ENCODE data around the gene RASL10B. TPM values are rescaled to one million over a fixed set of nuclear protein-coding genes. Genes with fewer than 3 reads are reported as not detected.

Gene RASL10B
- total RNA-seq, 1 experiment from 2014 or later: 17.4 TPM

- ChIA-PET CTCF (interaction anchor here (0.7 to 2.4 kb wide), 6 partner anchors 10 to 39 kb away, joined by 3 to 10 read pairs (median 4); partner anchors contain the start of genes RASL10B and TAF15), POLR2A (interaction anchor here (0.9 kb wide), 1 partner anchor 39 kb away, joined by 3 read pairs; the partner anchor contains the start of gene TAF15)
- 0 out of 2 replicates have a peak, but pooled peaks cover 3% of the 10 kb centered on the region for H3K9me3 Mint-ChIP-seq
- H3K27ac Mint-ChIP-seq: no peak overlapping the region
- peaks cover 2% of the 10 kb centered on the region; the same call in 1 of the 2 replicates for H3K27me3 Mint-ChIP-seq (ENCODE audit: low read depth)
- ATAC-seq: no peak
- H3K4me3 Mint-ChIP-seq: no peak overlapping the region
- TF ChIP-seq, protein P1, sequence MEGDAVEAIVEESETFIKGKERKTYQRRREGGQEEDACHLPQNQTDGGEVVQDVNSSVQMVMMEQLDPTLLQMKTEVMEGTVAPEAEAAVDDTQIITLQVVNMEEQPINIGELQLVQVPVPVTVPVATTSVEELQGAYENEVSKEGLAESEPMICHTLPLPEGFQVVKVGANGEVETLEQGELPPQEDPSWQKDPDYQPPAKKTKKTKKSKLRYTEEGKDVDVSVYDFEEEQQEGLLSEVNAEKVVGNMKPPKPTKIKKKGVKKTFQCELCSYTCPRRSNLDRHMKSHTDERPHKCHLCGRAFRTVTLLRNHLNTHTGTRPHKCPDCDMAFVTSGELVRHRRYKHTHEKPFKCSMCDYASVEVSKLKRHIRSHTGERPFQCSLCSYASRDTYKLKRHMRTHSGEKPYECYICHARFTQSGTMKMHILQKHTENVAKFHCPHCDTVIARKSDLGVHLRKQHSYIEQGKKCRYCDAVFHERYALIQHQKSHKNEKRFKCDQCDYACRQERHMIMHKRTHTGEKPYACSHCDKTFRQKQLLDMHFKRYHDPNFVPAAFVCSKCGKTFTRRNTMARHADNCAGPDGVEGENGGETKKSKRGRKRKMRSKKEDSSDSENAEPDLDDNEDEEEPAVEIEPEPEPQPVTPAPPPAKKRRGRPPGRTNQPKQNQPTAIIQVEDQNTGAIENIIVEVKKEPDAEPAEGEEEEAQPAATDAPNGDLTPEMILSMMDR (IDR thresholded peaks at IDR 0.05): peak; percentile 54
- no peak for TF ChIP-seq ZNF317 (CRISPR knock-in tag; IDR thresholded peaks at IDR 0.05; ENCODE audit: borderline replicate concordance, low read depth)
- no peak for TF ChIP-seq TEAD4 (CRISPR knock-in tag; IDR thresholded peaks at IDR 0.05)
- no peak for DNase-seq (ENCODE audit: low spot score)
- H3K36me3 Mint-ChIP-seq: no peaks in the 10 kb centered on the region
- H3K4me1 Mint-ChIP-seq: peaks cover 40% of the 10 kb centered on the region
These were observed 38.6 kb downstream of the RASL10B start for GRCh38 chr17:35769895-35770486.

DNA sequence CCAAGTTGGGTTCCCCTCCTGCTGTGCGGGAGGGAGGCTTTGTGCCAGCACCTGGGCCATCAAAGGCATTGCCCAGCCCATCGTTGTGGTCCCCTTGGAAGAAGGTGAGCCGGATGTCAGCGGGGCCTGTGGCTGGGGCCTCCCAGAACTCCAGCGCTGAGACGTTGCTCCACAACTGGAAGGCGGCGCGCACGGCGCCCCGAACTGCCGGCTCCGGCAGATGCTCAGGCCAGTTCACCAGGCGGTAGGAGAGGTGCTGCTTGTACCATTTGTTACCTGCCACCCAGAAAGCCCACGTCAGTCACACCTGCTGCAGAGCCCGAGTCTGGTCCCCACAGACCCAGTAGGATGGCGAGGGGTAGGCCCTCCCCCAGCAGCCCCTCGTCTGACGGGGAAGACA is 41.7 kb downstream of the RASL10B start:
- Mint-ChIP-seq H3K9me3 (0 out of 2 replicates have a peak, but pooled peaks cover 3% of the 10 kb centered on the region), H3K27me3 (ENCODE audit: low read depth) (no peaks in the 10 kb centered on the region), H3K4me1 (peaks cover 33% of the 10 kb centered on the region), H3K27ac (no peak overlapping the region), H3K4me3 (no peak overlapping the region), H3K36me3 (no peaks in the 10 kb centered on the region)
- no peak for TF ChIP-seq MYBL2 (CRISPR knock-in tag; IDR thresholded peaks at IDR 0.05)
- TF ChIP-seq, protein P2, sequence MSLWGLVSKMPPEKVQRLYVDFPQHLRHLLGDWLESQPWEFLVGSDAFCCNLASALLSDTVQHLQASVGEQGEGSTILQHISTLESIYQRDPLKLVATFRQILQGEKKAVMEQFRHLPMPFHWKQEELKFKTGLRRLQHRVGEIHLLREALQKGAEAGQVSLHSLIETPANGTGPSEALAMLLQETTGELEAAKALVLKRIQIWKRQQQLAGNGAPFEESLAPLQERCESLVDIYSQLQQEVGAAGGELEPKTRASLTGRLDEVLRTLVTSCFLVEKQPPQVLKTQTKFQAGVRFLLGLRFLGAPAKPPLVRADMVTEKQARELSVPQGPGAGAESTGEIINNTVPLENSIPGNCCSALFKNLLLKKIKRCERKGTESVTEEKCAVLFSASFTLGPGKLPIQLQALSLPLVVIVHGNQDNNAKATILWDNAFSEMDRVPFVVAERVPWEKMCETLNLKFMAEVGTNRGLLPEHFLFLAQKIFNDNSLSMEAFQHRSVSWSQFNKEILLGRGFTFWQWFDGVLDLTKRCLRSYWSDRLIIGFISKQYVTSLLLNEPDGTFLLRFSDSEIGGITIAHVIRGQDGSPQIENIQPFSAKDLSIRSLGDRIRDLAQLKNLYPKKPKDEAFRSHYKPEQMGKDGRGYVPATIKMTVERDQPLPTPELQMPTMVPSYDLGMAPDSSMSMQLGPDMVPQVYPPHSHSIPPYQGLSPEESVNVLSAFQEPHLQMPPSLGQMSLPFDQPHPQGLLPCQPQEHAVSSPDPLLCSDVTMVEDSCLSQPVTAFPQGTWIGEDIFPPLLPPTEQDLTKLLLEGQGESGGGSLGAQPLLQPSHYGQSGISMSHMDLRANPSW (CRISPR knock-in tag; conservative IDR thresholded peaks at IDR 0.05; ENCODE audit: low read depth): no peak
- TF ChIP-seq KAT7 (CRISPR knock-in tag; IDR thresholded peaks at IDR 0.05; ENCODE audit: borderline replicate concordance): no peak
- no peak for TF ChIP-seq FOXK1 (CRISPR knock-in tag; IDR thresholded peaks at IDR 0.05)
- TF ChIP-seq E2F1 (CRISPR knock-in tag; IDR thresholded peaks at IDR 0.05): no peak
- TF ChIP-seq MXD4 (CRISPR knock-in tag; IDR thresholded peaks at IDR 0.05; ENCODE audit: borderline replicate concordance): no peak
- POLR2A ChIA-PET: no interaction called here
- ATAC-seq (no peak), DNase-seq (ENCODE audit: low spot score) (no peak)
- CTCF ChIA-PET: interaction anchor here (4.0 to 4.3 kb wide), 2 partner anchors 8 to 36 kb away, joined by 17 to 60 read pairs; partner anchors contain the start of gene TAF15

DNA sequence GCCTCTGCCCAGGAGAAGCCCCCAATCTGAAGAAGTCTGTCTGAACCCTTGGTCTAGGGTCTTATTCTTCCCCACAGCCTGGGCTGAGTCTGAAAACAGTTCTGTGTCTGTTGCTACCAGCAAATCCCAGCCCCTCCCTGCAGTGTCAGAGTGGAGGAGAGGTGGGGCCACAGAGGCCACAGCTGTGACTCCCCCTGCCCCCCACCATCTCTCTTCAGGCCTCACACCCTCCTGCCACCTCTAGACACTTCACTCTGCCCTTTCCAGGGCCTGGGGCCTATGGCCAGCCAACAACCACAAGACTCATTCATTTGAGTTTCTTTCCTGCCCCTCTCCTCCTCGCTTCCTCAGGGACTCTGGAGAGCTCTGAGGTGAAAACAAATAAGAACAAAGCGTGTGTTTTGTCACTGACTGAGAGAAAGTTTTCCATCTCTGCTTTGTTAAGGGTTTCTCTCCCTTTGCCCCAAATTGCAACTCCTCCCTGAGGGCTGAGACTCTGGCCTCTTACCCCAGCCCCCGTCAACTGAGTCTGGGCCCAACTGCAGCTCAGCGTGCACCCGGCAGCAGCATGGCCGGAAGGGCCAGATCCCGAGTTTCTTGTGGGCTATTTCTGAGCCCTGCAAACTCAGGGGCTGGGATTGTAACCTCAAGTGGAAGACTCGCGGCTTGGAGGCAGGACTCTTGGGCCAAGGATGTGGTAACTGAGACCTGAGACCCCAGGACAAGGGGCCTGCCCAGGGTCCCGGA is 42.4 kb downstream of the RASL10B start:
- Mint-ChIP-seq H3K27ac (no peak overlapping the region), H3K4me1 (peaks cover 33% of the 10 kb centered on the region), H3K36me3 (no peaks in the 10 kb centered on the region), H3K27me3 (ENCODE audit: low read depth) (no peaks in the 10 kb centered on the region), H3K4me3 (no peak overlapping the region), H3K9me3 (0 out of 2 replicates have a peak, but pooled peaks cover 3% of the 10 kb centered on the region)
- ATAC-seq (peak; percentile 25), DNase-seq (ENCODE audit: low spot score) (no peak)
- CTCF ChIA-PET: interaction anchor here (1.2 to 4.3 kb wide), 4 partner anchors 9 to 75 kb away, joined by 3 to 60 read pairs (median 12); partner anchors contain the start of gene TAF15
- TF ChIP-seq HMGA2 (CRISPR knock-in tag; IDR thresholded peaks at IDR 0.05): no peak
- TF ChIP-seq TP53 (CRISPR knock-in tag; IDR thresholded peaks at IDR 0.05): no peak
- TF ChIP-seq, protein P1 (IDR thresholded peaks at IDR 0.05): no peak
- no peak for TF ChIP-seq ZNF396 (CRISPR knock-in tag; IDR thresholded peaks at IDR 0.05; ENCODE audit: borderline replicate concordance)
- TF ChIP-seq, protein P3, sequence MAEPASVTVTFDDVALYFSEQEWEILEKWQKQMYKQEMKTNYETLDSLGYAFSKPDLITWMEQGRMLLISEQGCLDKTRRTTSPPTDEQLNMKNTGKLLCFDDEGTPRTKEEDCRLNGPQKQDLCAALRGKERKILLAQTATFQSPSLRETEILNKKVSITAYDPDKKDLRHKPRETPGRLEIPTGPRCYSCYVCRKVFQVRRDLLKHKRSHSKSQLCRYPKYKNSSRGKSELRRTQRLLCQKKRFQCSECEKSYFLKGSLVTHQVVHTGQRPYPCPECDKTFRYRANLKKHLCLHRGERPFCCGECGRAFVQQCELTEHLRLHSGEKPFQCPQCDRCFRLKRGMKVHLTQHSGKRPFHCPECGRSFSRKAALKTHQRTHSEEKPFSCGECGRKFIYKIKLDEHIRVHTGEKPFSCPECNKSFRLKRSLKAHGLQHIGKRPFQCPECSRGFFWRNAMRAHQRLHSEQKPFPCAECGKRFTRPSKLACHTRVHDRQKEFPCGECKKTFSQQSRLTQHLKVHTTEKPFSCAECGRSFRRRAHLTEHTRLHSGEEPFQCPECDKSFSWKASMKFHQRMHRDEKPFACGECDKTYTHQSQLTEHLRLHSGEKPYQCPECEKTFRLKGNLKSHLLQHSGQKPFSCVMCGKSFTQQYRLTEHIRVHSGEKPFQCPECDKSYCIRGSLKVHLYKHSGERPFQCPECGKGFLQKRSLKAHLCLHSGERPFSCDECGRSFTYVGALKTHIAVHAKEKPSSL (CRISPR knock-in tag; conservative IDR thresholded peaks at IDR 0.05): no peak
- no peak for TF ChIP-seq TCF7 (CRISPR knock-in tag; IDR thresholded peaks at IDR 0.05; ENCODE audit: low read depth)
- TF ChIP-seq MXD4 (CRISPR knock-in tag; IDR thresholded peaks at IDR 0.05; ENCODE audit: borderline replicate concordance): no peak
- POLR2A ChIA-PET: interaction anchor here (1.1 kb wide), 1 partner anchor 9 kb away, joined by 3 read pairs; no protein-coding TSS in a partner anchor
